Stimulated activated CD4-positive, alpha-beta T cell treated with anti-CD3 and anti-CD28 coated beads, Interleukin-12 subunit alpha, Interleukin-12 subunit beta, amount 100 ng/mL, for 4 hours (primary cell): ENCODE measurements around the gene CHPF.

Experiments used
- DNase-seq: peaks from one replicate; pipeline ENCODE4 v3.0.0-alpha.2; 2020

Gene CHPF

DNA sequence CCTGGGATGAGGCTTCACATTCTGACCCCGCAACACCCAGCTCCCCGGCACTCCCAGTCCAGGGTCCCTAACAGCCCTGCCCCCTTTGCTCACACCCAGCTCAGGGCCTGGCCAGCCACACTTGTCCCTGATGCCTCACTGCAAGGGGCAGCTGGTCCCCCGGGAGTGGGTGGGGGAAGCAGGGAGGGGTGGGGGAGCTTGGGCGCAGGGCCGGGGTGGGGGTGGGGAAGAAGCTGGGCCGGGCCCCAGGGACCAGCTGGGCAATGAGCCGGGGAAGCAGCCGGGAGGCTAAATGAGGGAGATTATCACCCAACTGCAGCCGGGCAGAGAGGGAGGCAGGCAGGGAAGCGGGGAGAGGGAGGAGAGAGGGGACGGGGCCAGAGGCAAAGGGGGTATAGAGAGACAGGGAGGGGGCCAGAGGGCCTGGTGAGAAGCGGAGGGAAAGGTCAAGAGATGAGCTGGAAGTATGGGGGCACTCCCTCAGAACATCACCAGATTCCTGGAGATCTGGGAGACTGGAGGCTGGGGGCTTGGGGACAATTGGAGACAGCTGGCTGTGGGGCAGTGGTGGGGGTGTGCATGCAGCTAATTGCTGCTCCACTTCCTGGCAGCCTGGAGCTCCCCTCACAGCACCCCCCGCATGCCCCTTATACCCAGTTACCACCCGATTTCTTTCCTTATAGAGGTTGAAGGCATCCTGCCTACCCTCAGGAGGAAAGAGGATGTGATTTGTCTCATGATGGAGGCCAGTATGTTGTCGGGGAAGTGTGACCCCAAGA, 31.9 kb downstream of the CHPF start:
- no peak for DNase-seq

GRCh38 chr2:219510512-219511135, 33.0 kb downstream of the CHPF start:
- DNase-seq = no peak

- DNase-seq = peak; percentile 49
Observed at GRCh38 chr2:219509780-219510511, 33.7 kb downstream of the CHPF start.

GRCh38 chr2:219508971-219509779, 34.4 kb downstream of the CHPF start:
- no peak for DNase-seq

DNA sequence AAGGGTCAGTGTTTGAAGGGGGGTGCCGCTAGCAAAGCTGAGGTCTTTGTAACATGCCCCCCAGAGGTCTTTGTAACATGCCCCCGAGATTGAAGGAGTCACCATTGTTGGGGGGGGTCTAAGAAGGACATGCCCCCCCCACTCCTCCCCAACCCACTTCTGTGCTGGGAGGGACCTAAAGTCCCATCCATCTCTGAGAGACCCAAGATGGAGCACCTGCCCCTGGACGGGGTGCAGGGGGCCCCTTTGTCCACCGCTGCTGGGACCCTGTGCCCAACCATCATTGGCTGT, 35.2 kb downstream of the CHPF start:
- no peak for DNase-seq

DNA sequence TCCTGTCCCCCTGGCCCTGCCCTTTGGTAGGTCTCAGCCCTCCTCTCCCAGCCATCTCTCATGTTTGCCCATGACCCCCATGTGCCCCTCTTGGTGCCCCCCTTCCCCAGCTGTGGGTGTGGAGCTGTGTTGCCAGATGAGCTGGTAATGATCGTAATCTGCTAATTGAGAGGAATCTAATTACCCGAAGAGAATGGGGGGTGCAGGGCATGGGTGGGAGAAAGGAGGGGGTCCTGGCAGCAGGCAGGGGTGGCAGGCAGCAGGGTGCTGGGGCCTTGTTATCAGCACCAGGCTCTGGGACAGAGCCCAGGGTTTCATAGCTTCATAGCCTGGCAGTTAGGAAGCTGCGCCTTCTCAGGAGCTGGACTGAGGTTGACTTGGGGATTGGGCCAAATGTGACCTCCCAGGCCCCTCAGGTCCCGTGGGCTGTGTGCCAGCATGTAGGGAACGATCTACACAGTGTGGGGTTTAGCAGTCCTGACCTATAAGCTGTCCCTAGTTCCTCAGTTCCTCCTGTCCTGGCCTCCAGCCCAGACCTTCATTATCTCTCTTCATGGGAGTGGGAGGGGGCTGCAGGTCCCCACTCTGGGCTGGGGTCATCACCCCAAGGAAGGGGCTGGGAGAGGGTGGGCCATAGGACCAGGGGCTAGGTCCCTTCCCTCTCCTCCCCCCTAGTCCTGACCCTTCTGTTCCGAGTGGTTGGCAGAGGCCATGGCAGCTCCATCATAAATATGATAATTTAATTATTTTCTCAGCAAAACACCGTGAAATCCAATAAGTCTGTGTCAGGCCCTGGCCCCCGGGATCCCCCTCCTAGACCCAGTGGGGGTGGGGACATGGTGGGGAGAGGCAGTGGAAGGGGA, 35.8 kb downstream of the CHPF start:
- no peak for DNase-seq

GRCh38 chr2:219506802-219507526, 36.6 kb downstream of the CHPF start:
- no peak for DNase-seq

- no peak for DNase-seq
Observed at GRCh38 chr2:219506153-219506801, 37.3 kb downstream of the CHPF start.

DNA sequence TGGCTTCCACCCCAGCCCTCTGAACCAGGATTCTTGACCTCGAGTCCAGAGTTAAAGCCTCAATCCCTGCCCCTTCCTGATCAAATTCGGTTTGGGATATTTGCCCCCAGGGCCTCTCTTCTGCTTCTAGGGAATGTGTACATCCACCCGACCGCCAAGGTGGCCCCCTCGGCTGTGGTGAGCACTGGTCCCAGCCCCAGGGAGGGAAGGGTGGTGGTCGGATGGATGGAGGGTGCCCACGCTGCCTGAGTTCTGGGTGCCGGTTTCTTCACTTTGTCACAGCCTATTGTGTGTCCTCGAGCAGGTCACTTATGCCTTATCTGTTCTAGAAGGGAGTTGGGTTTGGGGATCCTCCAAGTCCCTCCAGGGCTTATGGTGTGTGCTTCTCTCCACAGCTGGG, 38.0 kb downstream of the CHPF start:
- DNase-seq = no peak

GRCh38 chr2:219502618-219503017, 41.0 kb downstream of the CHPF start:
- DNase-seq = no peak

- DNase-seq = no peak
Observed at GRCh38 chr2:219501849-219502248, 41.8 kb downstream of the CHPF start.

DNA sequence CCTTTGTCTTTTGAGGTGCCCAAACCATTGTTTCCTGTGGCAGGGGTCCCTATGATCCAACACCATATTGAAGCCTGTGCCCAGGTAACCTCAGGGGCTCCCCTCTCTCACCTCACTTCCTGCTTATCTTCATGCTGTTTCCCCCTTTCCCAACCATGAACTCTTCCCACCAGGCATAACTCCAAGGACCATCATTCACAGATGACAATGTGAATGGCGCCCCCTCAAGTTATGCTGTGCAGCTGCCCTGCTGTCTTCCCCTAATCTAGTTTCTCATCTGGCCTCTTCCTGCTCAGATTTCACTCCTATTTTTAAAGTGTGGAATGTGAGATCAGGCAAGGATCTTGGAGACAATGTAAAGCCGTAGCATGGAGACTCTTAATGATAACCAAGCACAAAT, 43.5 kb downstream of the CHPF start:
- DNase-seq = no peak

DNA sequence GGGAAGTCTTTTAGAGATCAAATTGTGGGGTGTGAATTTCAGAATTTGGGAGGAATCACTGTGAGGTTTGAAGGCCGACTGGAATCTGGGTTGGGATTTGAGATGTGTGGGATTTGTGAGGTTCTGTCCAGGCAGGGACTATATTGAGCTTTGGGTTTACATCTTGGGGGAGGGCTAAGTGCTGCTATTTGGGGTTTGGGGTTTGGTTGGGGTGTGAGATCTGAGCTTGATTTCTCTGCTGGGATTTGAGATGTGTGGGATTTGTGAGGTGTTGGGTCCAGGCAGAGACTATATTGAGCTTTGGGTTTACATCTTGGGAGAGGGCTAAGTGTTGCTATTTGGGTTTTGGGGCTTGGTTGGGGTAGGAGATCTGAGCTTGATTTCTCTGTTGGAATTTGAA, 44.1 kb downstream of the CHPF start:
- no peak for DNase-seq

DNA sequence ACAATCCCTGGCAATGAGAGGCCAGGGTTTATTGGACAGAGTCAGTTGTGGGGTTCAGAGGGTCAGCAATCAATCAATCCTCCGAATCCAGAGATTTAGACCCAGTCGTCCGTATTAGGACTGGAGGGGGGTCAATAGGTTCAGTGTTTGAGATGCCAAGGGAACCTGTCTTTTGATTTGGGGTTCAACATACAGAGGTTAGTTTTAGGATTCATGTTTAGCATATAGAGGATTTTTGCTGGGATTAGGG, 44.6 kb downstream of the CHPF start:
- no peak for DNase-seq

DNA sequence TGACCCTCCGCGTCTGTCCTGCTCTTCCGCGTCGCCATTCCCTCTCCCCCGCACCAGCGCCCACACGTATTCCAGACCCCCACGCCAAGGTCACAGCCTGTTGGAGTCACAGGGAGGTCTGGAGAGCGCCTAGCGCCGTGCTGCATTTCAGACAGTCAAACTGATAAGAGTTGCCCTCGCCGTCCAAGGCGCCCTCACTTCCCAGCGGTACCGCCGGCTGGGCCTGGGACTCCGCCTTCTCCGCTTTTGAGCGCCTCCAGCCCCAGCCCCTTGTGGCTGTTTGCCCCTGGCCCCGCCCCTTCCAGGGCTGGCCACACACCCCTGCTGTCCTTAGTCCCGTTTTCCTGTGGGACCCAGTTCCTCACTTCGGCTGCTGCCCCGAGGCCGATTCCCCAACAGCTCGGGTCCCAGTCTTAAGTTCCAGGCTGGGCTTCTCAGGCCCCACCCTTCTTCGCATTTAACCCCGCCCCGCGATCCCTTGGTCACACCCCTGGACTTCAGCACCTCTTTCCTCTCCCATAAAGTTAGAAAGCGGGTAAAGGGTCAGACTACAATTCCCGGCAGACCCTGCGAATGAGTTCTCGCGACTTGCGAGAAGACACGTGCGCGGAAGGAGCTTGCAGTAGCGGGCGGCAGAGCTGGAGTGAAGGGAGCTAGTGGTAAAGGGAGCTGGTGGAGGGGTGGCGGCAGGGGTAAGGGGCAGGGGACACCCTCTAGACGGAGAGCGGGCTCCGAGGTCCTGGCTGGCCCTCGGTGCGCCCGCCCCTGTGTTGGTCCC, 45.1 kb downstream of the CHPF start, which contains the start of gene GMPPA:
Gene GMPPA, plus strand, starts transcription at position 612 of the 778 bp plus-strand sequence. CDS start 1,085 bp downstream, outside the sequence.
- DNase-seq = peak; percentile 84

DNA sequence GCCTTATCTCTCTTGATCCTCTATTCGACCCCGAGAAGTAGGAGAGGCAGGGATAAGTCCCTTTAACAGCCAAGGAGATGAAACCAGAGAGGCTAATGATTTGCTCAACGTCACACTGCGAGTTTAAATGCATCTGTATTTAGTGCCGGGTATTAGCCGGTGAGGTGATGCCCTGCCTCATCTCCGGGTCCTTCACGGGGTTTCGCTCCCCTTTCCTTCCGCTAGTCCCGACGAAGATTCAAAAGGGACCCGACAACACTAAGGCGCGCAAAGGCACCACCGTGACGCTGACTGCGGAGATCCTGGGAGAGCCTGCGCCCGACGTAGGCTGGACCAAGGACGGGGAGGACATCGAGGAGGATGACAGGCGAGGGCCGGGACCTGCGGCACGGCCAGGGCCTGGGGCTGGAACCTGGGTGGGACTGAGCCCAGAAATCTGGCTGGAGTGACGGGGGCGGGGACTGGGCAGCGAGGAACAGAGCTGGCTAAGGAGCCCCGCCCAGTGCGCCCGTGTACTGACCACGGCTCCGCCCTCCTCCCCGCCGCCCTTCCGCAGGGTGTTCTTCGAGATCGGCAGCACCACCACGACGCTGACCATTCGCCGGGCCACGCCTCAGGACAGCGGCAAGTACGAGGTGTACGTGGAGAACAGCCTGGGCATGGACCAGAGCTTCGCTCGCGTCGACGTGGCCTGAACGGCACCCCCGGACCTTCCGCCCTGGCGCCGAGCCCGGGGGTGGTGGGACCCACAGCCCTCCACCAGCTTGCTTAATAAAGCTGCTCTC, 45.9 kb downstream of the CHPF start:
- DNase-seq = no peak

GRCh38 chr2:219496825-219497494, 46.6 kb downstream of the CHPF start:
- DNase-seq = peak; percentile 6

DNA sequence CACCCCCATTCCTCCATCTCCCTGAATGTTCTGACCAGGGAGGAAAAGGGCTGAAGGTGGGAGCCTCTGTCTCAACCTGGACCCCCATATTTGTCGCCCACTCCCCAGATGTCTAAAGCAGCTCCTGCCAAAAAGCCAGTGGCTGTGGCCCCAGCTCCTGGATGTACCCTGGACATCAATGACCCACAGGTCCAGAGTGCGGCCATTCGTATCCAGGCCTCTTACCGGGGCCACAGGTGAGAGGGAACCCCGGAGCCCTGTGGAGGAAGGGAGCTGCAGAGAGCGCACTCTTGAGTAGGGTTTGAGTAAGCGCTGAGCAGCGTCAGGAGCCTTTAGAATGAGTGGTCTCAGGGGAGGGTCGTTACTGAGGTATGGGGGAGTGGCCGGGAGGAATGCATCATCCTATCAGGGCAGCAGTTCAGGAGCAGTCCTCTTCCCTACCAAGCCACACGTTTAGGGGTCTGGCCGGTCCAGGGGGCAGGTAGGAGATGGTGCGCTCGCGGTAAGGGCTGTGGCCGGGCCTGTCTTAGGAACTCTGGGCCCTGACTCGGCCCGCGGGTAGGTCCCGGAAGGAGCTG, 47.3 kb downstream of the CHPF start:
- DNase-seq = no peak
